ENCODE results near the gene TMPRSS6. TPM values are rescaled to one million over a fixed set of nuclear protein-coding genes. Genes with fewer than 3 reads are reported as not detected.

Gene TMPRSS6
- total and polyA plus RNA-seq, 2 of the 8 experiments (the other 6 are each of a cell fraction or from before 2014, with no cell fraction given) = 0.02 TPM; not detected in 1

DNA sequence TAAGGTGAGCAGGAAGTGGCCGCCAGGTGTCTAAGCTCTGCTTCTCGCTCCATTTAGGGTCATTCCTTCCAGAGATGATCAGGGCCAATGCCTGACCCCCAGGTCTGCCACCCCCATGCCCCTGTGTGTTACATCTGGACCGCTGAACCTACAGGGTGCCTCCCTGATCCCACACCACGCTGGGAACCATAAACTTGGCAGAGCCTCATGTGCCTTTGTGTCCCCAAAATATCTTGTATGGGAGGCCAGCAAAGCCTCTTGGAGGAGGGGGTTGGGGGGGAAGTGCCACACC is 94.0 kb downstream of the TMPRSS6 start (continued):
- TF ChIP-seq, protein P1, sequence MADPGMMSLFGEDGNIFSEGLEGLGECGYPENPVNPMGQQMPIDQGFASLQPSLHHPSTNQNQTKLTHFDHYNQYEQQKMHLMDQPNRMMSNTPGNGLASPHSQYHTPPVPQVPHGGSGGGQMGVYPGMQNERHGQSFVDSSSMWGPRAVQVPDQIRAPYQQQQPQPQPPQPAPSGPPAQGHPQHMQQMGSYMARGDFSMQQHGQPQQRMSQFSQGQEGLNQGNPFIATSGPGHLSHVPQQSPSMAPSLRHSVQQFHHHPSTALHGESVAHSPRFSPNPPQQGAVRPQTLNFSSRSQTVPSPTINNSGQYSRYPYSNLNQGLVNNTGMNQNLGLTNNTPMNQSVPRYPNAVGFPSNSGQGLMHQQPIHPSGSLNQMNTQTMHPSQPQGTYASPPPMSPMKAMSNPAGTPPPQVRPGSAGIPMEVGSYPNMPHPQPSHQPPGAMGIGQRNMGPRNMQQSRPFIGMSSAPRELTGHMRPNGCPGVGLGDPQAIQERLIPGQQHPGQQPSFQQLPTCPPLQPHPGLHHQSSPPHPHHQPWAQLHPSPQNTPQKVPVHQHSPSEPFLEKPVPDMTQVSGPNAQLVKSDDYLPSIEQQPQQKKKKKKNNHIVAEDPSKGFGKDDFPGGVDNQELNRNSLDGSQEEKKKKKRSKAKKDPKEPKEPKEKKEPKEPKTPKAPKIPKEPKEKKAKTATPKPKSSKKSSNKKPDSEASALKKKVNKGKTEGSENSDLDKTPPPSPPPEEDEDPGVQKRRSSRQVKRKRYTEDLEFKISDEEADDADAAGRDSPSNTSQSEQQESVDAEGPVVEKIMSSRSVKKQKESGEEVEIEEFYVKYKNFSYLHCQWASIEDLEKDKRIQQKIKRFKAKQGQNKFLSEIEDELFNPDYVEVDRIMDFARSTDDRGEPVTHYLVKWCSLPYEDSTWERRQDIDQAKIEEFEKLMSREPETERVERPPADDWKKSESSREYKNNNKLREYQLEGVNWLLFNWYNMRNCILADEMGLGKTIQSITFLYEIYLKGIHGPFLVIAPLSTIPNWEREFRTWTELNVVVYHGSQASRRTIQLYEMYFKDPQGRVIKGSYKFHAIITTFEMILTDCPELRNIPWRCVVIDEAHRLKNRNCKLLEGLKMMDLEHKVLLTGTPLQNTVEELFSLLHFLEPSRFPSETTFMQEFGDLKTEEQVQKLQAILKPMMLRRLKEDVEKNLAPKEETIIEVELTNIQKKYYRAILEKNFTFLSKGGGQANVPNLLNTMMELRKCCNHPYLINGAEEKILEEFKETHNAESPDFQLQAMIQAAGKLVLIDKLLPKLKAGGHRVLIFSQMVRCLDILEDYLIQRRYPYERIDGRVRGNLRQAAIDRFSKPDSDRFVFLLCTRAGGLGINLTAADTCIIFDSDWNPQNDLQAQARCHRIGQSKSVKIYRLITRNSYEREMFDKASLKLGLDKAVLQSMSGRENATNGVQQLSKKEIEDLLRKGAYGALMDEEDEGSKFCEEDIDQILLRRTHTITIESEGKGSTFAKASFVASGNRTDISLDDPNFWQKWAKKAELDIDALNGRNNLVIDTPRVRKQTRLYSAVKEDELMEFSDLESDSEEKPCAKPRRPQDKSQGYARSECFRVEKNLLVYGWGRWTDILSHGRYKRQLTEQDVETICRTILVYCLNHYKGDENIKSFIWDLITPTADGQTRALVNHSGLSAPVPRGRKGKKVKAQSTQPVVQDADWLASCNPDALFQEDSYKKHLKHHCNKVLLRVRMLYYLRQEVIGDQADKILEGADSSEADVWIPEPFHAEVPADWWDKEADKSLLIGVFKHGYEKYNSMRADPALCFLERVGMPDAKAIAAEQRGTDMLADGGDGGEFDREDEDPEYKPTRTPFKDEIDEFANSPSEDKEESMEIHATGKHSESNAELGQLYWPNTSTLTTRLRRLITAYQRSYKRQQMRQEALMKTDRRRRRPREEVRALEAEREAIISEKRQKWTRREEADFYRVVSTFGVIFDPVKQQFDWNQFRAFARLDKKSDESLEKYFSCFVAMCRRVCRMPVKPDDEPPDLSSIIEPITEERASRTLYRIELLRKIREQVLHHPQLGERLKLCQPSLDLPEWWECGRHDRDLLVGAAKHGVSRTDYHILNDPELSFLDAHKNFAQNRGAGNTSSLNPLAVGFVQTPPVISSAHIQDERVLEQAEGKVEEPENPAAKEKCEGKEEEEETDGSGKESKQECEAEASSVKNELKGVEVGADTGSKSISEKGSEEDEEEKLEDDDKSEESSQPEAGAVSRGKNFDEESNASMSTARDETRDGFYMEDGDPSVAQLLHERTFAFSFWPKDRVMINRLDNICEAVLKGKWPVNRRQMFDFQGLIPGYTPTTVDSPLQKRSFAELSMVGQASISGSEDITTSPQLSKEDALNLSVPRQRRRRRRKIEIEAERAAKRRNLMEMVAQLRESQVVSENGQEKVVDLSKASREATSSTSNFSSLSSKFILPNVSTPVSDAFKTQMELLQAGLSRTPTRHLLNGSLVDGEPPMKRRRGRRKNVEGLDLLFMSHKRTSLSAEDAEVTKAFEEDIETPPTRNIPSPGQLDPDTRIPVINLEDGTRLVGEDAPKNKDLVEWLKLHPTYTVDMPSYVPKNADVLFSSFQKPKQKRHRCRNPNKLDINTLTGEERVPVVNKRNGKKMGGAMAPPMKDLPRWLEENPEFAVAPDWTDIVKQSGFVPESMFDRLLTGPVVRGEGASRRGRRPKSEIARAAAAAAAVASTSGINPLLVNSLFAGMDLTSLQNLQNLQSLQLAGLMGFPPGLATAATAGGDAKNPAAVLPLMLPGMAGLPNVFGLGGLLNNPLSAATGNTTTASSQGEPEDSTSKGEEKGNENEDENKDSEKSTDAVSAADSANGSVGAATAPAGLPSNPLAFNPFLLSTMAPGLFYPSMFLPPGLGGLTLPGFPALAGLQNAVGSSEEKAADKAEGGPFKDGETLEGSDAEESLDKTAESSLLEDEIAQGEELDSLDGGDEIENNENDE (IDR thresholded peaks at IDR 0.05; ENCODE audit: insufficient replicate concordance, low read length) = no peak
- no peak for TF ChIP-seq TEAD4 (IDR thresholded peaks at IDR 0.05; ENCODE audit: low read depth, low read length)
